ENCODE data around the gene TNP1. TPM values are rescaled to one million over a fixed set of nuclear protein-coding genes. Genes with fewer than 3 reads are reported as not detected.

Gene TNP1
- polyA plus RNA-seq, 1 of the 3 experiments (the other 2 are of a cell fraction) = not detected

GRCh38 chr2:216908300-216908699, 48.4 kb upstream of the TNP1 start (continued):
- TF ChIP-seq REST (IDR thresholded peaks at IDR 0.05; ENCODE audit: low read depth, low read length) (no peak), SIN3A (IDR thresholded peaks at IDR 0.05; ENCODE audit: borderline replicate concordance, low read depth, low read length) (no peak), FOXM1 (IDR thresholded peaks at IDR 0.05; ENCODE audit: low read depth) (no peak), FOXJ3 (CRISPR knock-in tag; IDR thresholded peaks at IDR 0.05) (no peak), IRF3 (IDR thresholded peaks at IDR 0.05; ENCODE audit: low read depth, low read length) (no peak), TAF1 (IDR thresholded peaks at IDR 0.05; ENCODE audit: borderline replicate concordance, low read depth, low read length) (no peak), JUND (IDR thresholded peaks at IDR 0.05) (no peak)

- Histone ChIP-seq H3K27ac (ENCODE audit: low read depth in 2 of 2, low read length in 1 of 2) (no peak overlapping the region), H3F3A (replicated peaks; ENCODE audit: insufficient read depth) (no peaks in the 10 kb centered on the region), H3K79me2 (ENCODE audit: insufficient read depth) (no peaks in the 10 kb centered on the region), H3K4me2 (no peak overlapping the region), H3K36me3 (replicated peaks in 1 of 2; ENCODE audit: control insufficient read depth in 1 of 2, insufficient read depth in 2 of 2, low read length in 1 of 2) (no peaks in the 10 kb centered on the region), H2AFZ (ENCODE audit: low read depth) (no peak overlapping the region), H3K4me1 (ENCODE audit: control insufficient read depth in 1 of 2, insufficient read depth in 2 of 2, low read depth in 1 of 2, low read length in 1 of 2) (peaks cover 0 to 10% of the 10 kb centered on the region in 2 experiments; a peak in 1 of 4 replicates), H4K20me1 (ENCODE audit: insufficient read depth) (no peaks in the 10 kb centered on the region), H3K4me3 (ENCODE audit: low read depth in 2 of 2, low read length in 1 of 2) (no peak overlapping the region), H3K9ac (no peak overlapping the region), H3K27me3 (ENCODE audit: insufficient read depth) (no peaks in the 10 kb centered on the region), H3K9me2 (no peaks in the 10 kb centered on the region), H3K9me3 (no peaks in the 10 kb centered on the region)
- ChIA-PET POLR2A (no interaction called here), CTCF (interaction anchor here (0.9 to 1.0 kb wide), 2 partner anchors 19 to 605 kb away, joined by 3 read pairs; no protein-coding TSS in a partner anchor)
- WGBS (ENCODE audit: low lambda C conversion rate) = 57% methylated on average over 4 of the region's 4 CpGs
- no peak for DNase-seq
- no peak for TF ChIP-seq PBX3 (IDR thresholded peaks at IDR 0.05)
- TF ChIP-seq MXI1 (IDR thresholded peaks at IDR 0.05; ENCODE audit: low read depth, low read length) = no peak
- TF ChIP-seq SMC3 (IDR thresholded peaks at IDR 0.05; ENCODE audit: low read depth, low read length) = no peak
- TF ChIP-seq FOXM1 (IDR thresholded peaks at IDR 0.05; ENCODE audit: low read depth) = no peak
- no peak for TF ChIP-seq NFIC (IDR thresholded peaks at IDR 0.05; ENCODE audit: borderline replicate concordance)
- TF ChIP-seq RXRA (IDR thresholded peaks at IDR 0.05; ENCODE audit: borderline replicate concordance, low read depth) = no peak
- TF ChIP-seq REST (IDR thresholded peaks at IDR 0.05; ENCODE audit: low read depth, low read length) = no peak
- TF ChIP-seq CHD2 (IDR thresholded peaks at IDR 0.05; ENCODE audit: low read length, partially characterized antibody) = no peak
- TF ChIP-seq RAD21 (IDR thresholded peaks at IDR 0.05; ENCODE audit: low read length) = no peak
- TF ChIP-seq FOXJ3 (CRISPR knock-in tag; IDR thresholded peaks at IDR 0.05) = no peak
- no peak for TF ChIP-seq IRF3 (IDR thresholded peaks at IDR 0.05; ENCODE audit: low read depth, low read length)
- TF ChIP-seq ZBTB33 (IDR thresholded peaks at IDR 0.05; ENCODE audit: borderline replicate concordance, low read depth) = no peak
These were observed 45.9 kb upstream of the TNP1 start for GRCh38 chr2:216905649-216906329.

All from SK-N-SH (cell line).